Measurements from ENCODE around the gene COL21A1.

DNA sequence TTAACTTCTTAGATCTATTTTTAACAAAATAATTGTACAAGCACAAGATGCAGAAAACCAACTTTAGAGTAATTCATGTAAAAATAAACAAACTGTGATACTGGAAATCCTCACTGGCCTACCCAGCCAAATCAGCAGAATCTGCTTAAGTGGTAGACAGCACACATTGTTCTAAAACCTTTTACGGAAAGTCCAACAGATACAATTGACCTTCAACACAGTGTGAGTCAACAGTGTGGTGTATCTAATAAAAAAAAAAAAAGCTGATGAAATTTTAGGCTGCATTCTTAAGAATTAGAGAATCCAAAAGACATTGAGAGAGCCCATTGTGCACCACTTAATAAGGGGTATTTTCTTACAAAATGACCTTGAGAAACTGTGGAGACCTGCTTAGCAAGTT is 174.5 kb downstream of the COL21A1 start:
- TF ChIP-seq, protein P1, sequence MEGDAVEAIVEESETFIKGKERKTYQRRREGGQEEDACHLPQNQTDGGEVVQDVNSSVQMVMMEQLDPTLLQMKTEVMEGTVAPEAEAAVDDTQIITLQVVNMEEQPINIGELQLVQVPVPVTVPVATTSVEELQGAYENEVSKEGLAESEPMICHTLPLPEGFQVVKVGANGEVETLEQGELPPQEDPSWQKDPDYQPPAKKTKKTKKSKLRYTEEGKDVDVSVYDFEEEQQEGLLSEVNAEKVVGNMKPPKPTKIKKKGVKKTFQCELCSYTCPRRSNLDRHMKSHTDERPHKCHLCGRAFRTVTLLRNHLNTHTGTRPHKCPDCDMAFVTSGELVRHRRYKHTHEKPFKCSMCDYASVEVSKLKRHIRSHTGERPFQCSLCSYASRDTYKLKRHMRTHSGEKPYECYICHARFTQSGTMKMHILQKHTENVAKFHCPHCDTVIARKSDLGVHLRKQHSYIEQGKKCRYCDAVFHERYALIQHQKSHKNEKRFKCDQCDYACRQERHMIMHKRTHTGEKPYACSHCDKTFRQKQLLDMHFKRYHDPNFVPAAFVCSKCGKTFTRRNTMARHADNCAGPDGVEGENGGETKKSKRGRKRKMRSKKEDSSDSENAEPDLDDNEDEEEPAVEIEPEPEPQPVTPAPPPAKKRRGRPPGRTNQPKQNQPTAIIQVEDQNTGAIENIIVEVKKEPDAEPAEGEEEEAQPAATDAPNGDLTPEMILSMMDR (conservative IDR thresholded peaks at IDR 0.05 in 1 of 2, IDR thresholded peaks at IDR 0.05 in 1 of 2; ENCODE audit: low read depth in 1 of 2, low read length in 2 of 2) = no peak
- no peak for TF ChIP-seq EZH2 (IDR thresholded peaks at IDR 0.05; ENCODE audit: low read length, missing control alignments)

Measured in fibroblast of lung (primary cell).